ACC112 (cell line): ENCODE results near the gene TUBA4A.

Experiments
- H2AFZ ChIP-seq: fragments of 200-600 bp; sonication (generic); one replicate; pipeline ENCODE4 v1.6.0; 2017; ENCODE audit warnings: antibody characterized with exemption, low read length; ENCODE audit not compliant: unreplicated experiment
- H3K27ac ChIP-seq: fragments of 200-600 bp; sonication (generic); 2 replicates; pipeline ENCODE4 v1.5.1; 2014; ENCODE audit warnings: low read depth, mild to moderate bottlenecking, antibody characterized with exemption, low read length, moderate library complexity
- H3K27me3 ChIP-seq: fragments of 200-600 bp; sonication (generic); 2 replicates; pipeline ENCODE4 v1.6.1; 2014; ENCODE audit warnings: mild to moderate bottlenecking, antibody characterized with exemption, low read length, moderate library complexity, mixed read lengths; ENCODE audit not compliant: insufficient read depth
- H3K36me3 ChIP-seq: fragments of 200-600 bp; sonication (generic); 2 replicates; pipeline ENCODE4 v1.6.1; 2016; ENCODE audit warnings: mild to moderate bottlenecking, antibody characterized with exemption, low read length, moderate library complexity, mixed read lengths; ENCODE audit not compliant: insufficient read depth
- H3K4me1 ChIP-seq: fragments of 200-600 bp; sonication (generic); one replicate; pipeline ENCODE4 v1.6.1; 2016; ENCODE audit warnings: low read length, mixed read lengths; ENCODE audit not compliant: insufficient read depth, unreplicated experiment, control insufficient read depth
- H3K4me3 ChIP-seq: fragments of 200-600 bp; sonication (generic); 2 replicates; pipeline ENCODE4 v1.5.1; 2014; ENCODE audit warnings: mild to moderate bottlenecking, low read depth, low read length
- H3K79me2 ChIP-seq: fragments of 200-600 bp; sonication (generic); one replicate; pipeline ENCODE4 v1.6.0; 2016; ENCODE audit warnings: low read length; ENCODE audit not compliant: control insufficient read depth, unreplicated experiment, insufficient read depth

The TUBA4A gene

GRCh38 chr2:219285894-219286425 lies 32.2 kb upstream of the TUBA4A start:
- Histone ChIP-seq H3K4me3 (no peak overlapping the region), H3K27ac (no peak overlapping the region), H3K27me3 (no peaks in the 10 kb centered on the region), H3K4me1 (peaks cover 20% of the 10 kb centered on the region), H3K36me3 (no peaks in the 10 kb centered on the region), H3K79me2 (no peaks in the 10 kb centered on the region), H2AFZ (no peak overlapping the region)

GRCh38 chr2:219285373-219285735 lies 31.6 kb upstream of the TUBA4A start:
- Histone ChIP-seq H3K4me3 (no peak overlapping the region), H3K27me3 (no peaks in the 10 kb centered on the region), H3K27ac (no peak overlapping the region), H2AFZ (no peak overlapping the region), H3K79me2 (no peaks in the 10 kb centered on the region), H3K4me1 (peaks cover 24% of the 10 kb centered on the region), H3K36me3 (no peaks in the 10 kb centered on the region)

GRCh38 chr2:219284501-219285372 lies 31.0 kb upstream of the TUBA4A start:
- Histone ChIP-seq H3K79me2 (no peaks in the 10 kb centered on the region), H3K36me3 (no peaks in the 10 kb centered on the region), H2AFZ (no peak overlapping the region), H3K27ac (no peak overlapping the region), H3K4me1 (peaks cover 23% of the 10 kb centered on the region), H3K4me3 (no peak overlapping the region), H3K27me3 (no peaks in the 10 kb centered on the region)

- Histone ChIP-seq H3K27me3 (no peaks in the 10 kb centered on the region), H3K79me2 (no peaks in the 10 kb centered on the region), H2AFZ (no peak overlapping the region), H3K4me1 (peaks cover 25% of the 10 kb centered on the region), H3K27ac (no peak overlapping the region), H3K36me3 (no peaks in the 10 kb centered on the region), H3K4me3 (no peak overlapping the region)
These were observed 29.3 kb upstream of the TUBA4A start for GRCh38 chr2:219282943-219283581.

- Histone ChIP-seq H3K4me1 (peaks cover 32% of the 10 kb centered on the region), H3K4me3 (no peak overlapping the region), H3K36me3 (no peaks in the 10 kb centered on the region)
These were observed 28.7 kb upstream of the TUBA4A start for GRCh38 chr2:219282375-219282774.

GRCh38 chr2:219281588-219281987 lies 27.9 kb upstream of the TUBA4A start:
- no peaks in the 10 kb centered on the region for H3K79me2 ChIP-seq
- H2AFZ ChIP-seq: no peak overlapping the region
- H3K4me1 ChIP-seq: peaks cover 28% of the 10 kb centered on the region
- H3K27me3 ChIP-seq: no peaks in the 10 kb centered on the region
- no peaks in the 10 kb centered on the region for H3K36me3 ChIP-seq
- H3K27ac ChIP-seq: no peak overlapping the region
- no peak overlapping the region for H3K4me3 ChIP-seq

More at GRCh38 chr2:219282375-219282774, 28.7 kb upstream of the TUBA4A start:
- H2AFZ ChIP-seq: no peak overlapping the region
- no peaks in the 10 kb centered on the region for H3K79me2 ChIP-seq
- H3K27me3 ChIP-seq: no peaks in the 10 kb centered on the region
- H3K27ac ChIP-seq: no peak overlapping the region

GRCh38 chr2:219280651-219281050 lies 26.9 kb upstream of the TUBA4A start:
- H3K4me1 ChIP-seq: peaks cover 23% of the 10 kb centered on the region
- H3K36me3 ChIP-seq: no peaks in the 10 kb centered on the region
- H3K4me3 ChIP-seq: peak overlapping the region; percentile 82; the same call in 1 of the 2 replicates
- peak overlapping the region; percentile 96; the same call in 1 of the 2 replicates for H3K27ac ChIP-seq
- H3K27me3 ChIP-seq: no peaks in the 10 kb centered on the region
- H2AFZ ChIP-seq: no peak overlapping the region
- no peaks in the 10 kb centered on the region for H3K79me2 ChIP-seq

GRCh38 chr2:219279916-219280516 lies 26.3 kb upstream of the TUBA4A start:
- H3K4me3 ChIP-seq: peak overlapping the region; percentile 82
- H3K36me3 ChIP-seq: no peaks in the 10 kb centered on the region
- H3K4me1 ChIP-seq: peaks cover 24% of the 10 kb centered on the region
- H3K27ac ChIP-seq: peak overlapping the region; percentile 96
- no peak overlapping the region for H2AFZ ChIP-seq
- H3K27me3 ChIP-seq: no peaks in the 10 kb centered on the region
- H3K79me2 ChIP-seq: no peaks in the 10 kb centered on the region

GRCh38 chr2:219279151-219279915 lies 25.6 kb upstream of the TUBA4A start, which contains the start of gene DNAJB2:
DNAJB2 (plus strand) TSS chr2:219279366; CDS start chr2:219279834, 468 bp downstream.
- Histone ChIP-seq H3K4me1 (peaks cover 30% of the 10 kb centered on the region), H3K27me3 (no peaks in the 10 kb centered on the region), H3K79me2 (no peaks in the 10 kb centered on the region), H2AFZ (peak within 1 kb of the TSS; percentile 35), H3K36me3 (no peaks in the 10 kb centered on the region), H3K4me3 (peak within 1 kb of the TSS; percentile 82), H3K27ac (peak within 1 kb of the TSS; percentile 96)

- Histone ChIP-seq H2AFZ (peak overlapping the region; percentile 35), H3K27me3 (no peaks in the 10 kb centered on the region), H3K79me2 (no peaks in the 10 kb centered on the region), H3K27ac (peak overlapping the region; percentile 96), H3K4me1 (peaks cover 37% of the 10 kb centered on the region), H3K4me3 (peak overlapping the region; percentile 82), H3K36me3 (no peaks in the 10 kb centered on the region)
These were observed 25.0 kb upstream of the TUBA4A start for GRCh38 chr2:219278655-219279150.
